Stimulated activated CD8-positive, alpha-beta memory T cell treated with anti-CD3 and anti-CD28 coated beads, Interleukin-15, amount 100 ng/mL, for 48 hours (primary cell): Measurements from ENCODE around the gene EVI5L.
A peak's percentile ranks its signal among the peaks of the same experiment; 100 is the strongest.
"Not testable (repeated sequence)": the region's sequence is repeated elsewhere in the genome, so short reads cannot be mapped to it uniquely, and the experiment has no call there.

Experiments used
- DNase-seq, 2 donors: peaks; one replicate each; pipeline ENCODE4 v3.0.0-alpha.2; 2020; ENCODE audit warnings: low read depth in 2 of 2

Gene EVI5L

DNA sequence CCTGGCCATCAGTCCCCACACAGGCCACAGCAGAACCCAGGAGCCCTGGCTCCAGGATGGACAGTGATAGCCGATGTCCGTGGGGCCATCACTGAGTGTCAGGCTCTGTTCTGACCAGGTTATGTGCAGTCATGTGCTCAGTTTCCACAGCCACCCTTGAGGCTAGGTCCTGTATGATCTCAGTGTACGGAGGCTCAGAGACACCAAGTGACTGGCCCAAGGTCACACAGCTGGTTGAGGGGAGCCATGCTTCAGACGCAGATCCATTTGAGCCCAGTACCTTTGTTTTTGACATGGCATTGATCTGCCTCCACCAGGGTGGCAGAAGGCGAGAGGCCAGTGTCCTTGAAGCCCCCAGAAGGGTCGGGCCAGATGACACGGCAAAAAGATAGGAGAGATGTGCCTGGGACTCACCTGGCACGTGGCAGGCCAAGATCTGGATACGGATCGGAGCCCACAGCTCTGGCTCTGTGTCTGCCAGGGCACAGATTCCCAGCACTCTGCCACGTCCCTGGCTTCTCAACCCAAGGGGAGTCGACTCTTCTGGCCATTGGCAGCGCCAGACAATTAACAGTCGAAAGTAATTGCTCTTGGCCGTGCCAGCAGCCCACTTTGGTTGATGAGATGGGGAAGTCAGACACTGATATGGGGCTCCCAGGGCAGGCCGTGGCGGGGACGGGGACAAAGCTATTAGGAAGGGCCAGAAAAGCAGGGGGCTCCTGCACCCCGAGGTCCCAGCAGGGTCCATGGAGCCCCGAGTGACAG, 15.6 kb downstream of the EVI5L start:
- DNase-seq, result no peak

DNA sequence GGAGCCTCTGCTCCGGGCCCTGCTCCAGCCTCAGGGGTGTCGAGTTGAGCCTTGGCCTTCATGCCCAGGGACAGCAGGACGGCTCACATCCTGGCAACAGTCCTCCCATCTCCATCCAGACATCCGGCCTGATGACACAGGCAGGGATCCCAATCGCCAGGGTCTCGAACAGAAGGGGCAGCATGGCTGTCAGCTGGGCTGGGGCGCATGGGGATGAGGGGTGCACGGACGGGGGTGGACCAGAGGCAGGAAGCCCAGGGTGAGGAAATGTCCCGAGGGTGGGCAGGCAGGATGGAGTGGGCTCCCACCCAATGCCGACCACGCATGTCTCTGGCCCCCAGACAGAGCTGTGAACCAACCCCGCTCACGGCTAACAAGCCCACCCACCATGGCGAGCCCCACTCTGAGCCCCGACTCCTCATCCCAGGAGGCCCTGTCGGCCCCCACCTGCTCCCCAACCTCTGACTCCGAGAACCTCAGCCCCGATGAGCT, 16.2 kb downstream of the EVI5L start:
- DNase-seq, result no peak

DNA sequence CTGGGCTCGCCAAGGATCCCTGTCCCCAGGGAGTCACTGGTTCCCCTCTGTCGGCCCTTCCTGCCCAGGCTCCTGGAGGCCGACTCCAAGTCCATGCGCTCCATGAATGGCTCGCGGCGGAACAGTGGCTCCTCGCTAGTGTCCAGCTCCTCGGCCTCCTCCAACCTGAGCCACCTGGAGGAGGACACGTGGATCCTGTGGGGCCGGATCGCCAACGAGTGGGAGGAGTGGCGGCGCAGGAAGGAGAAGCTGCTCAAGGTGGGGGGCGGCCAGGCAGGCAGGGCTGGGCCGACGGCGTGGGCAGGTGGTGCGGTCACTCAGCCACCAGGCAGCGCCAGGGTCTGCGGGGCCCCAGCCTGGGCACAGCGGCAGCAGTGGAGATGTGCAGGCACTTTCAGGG, 17.6 kb downstream of the EVI5L start:
- DNase-seq, result no peak

DNA sequence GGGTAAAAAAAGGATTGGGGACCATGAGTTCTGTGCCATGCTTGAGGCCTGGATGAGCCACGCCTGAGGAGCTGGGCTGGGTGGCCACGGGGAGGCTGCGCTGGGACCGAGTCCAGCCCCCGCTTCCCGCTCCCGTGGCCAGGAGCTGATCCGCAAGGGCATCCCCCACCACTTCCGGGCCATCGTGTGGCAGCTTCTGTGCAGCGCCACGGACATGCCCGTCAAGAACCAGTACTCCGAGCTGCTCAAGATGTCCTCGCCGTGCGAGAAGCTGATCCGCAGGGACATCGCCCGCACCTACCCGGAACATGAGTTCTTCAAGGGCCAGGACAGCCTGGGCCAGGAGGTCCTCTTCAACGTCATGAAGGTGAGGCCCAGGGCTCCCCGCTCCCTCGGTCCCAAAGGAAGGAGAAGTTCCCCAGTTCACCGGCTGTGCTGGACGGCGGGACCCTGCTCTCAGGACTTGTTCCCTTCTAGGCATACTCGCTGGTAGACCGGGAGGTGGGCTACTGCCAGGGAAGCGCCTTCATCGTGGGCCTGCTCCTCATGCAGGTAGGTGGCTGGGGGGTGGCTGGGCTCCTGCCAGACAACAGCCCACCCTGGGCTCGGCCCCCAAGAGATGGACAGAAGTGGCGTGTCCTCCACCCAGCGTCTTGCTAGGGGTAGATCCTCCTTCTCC, 18.9 kb downstream of the EVI5L start:
- no peak for DNase-seq

DNA sequence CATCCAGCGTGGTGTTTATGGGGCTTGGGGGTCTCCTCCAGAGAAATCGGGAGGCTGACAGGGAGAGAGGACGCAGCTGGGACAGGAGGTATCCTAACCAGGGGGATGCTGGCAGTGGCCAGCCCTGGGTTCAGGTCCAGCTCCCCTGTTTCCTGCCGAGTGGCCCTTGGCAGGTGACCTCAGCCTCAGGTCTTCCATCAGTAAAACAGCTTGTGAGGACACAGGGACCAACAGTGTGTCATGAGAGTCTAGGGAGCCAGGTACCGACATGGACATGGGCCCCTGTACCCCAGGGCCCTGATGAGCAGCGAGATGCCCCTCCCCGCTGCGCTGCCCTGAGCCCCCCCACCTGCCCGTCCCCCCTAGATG, 19.6 kb downstream of the EVI5L start:
- no peak for DNase-seq

DNA sequence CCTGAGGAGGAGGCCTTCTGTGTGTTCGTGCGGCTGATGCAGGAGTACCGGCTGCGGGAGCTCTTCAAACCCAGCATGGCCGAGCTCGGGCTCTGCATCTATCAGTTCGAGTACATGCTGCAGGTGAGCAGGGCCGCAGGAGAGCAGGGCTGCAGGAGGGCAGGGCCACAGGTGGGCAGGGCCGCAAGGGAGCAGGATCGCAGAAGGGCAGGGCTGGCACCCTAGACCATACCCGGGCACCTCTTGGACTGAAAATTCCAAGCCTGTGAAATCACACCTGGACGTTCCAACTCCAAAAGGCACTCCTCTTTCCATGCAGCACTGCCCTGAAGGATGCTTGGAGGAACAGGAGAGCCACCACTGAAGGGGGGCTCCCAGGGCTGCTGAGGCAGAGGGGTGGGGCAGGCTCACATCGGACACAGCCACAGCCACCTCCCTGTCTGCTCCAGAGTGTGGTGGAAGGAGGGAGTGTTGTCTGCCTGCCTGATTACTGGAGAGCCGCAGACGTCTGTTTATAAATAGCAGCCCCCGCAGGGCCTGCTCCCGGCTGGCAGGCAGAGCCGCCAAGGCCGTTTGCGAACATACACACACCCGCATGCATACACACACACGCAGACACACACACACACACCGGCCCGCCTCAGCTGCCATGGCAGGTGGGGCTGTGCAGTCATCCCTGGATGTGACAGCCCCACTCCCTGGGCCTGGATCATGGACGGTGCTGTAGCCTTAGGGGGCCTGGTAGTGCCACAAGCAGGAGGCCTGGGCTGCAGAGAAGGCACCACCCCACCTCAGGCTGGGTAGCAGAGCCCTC, 20.2 kb downstream of the EVI5L start:
- DNase-seq, result no peak

DNA sequence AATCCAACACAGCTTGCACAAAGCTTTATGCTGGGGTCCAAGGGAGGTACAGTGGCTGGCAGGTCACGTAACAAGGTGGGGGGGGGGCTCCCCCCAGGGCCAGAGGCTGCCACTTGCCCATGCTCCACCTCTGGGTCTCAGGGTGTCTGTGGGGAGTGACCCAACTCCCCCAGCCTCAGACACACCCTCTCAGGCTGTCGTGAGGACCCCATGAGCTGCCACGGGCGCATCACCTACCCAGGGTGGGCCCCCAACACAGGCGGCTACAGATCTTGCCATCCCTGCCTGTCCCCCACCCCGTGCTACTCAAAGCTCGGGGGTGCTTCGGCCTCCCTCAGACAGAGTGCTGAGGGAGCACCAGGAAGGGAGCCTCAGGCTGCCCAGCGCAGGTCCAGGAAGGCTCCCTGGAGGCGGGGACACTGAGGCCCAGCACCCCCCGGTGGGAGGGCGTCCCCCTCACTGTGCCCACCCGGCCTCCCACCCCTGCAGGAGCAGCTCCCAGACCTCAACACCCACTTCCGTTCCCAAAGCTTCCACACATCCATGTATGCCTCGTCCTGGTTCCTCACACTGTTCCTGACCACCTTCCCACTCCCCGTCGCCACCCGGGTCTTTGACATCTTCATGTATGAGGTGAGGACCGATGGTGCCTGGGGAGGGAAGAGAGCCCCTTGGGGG, 21.1 kb downstream of the EVI5L start:
- DNase-seq, result no peak

DNA sequence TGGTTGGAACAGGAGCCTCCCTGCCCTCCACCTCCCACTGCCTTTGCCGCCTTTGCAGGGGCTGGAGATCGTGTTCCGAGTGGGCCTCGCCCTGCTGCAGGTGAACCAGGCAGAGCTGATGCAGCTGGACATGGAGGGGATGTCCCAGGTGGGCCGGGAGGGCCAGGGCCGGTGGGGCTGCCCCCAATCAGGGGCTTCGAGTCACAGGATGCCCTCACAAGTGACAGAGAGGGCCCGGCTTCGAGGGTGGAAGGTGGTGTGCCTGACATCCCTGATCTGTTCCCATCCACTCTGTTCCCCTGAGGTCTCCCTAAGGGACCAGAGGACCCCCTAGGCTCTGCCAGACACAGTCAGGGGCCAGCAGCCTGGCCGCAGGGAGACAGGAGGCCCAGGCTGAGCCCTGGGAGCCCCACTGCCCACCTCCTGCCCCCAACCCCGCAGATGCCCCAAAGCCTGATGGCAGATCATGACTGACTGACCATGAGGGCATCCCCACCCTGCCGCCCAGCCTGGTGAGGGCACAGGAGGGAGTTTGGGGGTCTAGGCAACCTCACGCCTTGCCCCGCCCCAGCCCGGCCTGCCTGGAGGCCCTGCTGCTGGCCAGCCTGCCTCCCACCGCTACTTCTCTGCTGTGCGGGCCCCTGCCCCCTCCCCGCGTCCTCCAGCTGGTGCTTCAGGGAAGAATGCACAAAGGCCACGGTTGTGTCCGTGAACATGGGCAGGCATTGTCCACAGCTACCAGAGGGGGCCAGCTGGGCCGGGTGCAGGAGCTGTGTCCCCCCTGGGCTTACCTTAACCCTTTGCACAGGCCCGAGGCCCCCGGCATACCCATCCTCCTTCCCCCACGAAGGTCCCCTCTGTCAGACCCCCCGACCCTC, 21.8 kb downstream of the EVI5L start:
- DNase-seq, result no peak

DNA sequence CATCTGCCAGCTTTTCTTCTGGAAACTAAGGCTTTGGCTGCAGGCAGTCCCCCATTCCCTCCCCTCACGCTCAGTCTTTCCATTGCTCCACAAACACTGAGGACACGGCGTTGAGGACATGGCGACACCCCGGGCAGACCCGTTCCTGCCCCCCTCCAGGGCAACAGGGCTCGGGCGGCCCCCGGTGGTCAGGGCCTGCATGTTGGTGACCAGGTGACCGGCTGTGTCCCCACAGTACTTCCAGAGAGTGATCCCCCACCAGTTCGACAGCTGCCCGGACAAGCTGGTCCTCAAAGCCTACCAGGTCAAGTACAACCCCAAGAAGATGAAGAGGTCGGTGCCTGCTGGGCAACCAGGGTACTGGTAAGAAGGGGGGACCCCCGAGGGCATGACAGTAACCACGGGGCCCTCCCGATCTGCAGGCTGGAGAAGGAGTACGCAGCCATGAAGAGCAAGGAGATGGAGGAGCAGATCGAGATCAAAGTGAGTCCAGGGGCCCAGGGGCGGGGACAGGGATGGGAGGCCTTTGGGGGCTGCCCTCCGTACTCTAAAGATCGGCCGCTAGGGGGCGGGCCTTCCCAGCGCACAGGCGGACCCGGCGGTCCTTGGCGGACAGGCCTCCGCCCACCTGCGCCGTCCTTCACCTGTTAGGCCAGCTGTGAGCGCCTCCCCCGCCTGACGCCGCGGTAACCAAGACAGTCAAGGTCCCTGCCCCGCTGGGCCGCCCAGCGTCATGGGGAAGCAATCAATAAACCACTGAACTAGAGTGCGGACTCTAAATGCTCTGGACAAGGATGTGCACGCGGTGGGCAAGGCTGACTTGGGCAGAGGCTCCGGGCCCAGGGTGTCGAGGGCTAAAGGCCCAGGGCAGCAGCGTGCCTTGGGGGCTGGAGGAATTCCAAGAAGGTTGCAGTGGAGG, 23.1 kb downstream of the EVI5L start:
- DNase-seq, result peak; percentile 54 to 67

DNA sequence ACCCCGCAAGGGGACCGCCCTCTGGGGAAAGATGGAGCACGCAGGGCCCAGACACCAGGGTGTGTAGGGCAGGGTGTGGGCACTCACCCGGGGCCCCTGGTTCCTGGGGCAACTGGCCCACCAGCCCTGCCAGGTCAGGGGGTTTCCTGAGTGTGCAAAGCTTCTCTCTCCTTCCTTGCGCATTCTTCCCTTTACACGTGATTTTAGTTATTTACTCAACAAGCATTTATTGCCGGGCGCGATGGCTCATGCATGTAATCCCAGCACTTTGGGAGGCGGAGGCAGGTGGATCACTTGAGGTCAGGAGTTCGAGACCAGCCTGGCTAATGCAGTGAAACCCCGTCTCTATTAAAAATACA, 23.7 kb downstream of the EVI5L start:
- DNase-seq, result no peak

DNA sequence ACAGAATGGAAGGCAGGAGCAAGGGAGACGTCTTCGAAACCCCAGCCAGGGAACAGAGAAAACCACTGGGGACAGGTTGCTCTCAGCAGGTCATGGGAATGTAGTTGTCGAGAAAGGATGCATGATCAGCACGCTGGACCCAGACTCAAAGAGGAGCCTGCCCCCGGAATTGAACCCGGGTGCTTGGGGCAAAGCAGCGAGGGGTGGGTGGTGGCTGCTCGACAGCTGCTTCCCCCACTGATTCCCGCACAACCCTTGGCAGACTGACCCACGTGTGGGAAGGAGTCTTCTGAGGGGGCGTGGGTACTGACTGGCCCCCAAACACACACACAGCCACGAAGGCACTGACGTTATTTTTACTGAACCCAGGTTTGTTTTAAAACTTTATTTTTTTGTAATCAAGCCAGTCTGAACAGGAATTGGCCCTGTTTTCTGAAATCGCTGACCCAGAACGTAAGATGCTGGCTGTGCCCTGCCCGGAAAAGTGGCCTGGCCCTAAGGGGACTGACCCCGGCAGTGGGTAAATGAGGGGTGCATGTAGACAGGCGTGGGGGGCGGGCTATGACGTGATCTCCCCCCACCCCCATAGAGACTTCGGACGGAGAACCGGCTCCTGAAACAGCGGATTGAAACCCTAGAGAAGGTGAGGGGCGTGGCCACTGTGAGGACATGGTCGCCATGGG, 25.5 kb downstream of the EVI5L start:
- no peak for DNase-seq

DNA sequence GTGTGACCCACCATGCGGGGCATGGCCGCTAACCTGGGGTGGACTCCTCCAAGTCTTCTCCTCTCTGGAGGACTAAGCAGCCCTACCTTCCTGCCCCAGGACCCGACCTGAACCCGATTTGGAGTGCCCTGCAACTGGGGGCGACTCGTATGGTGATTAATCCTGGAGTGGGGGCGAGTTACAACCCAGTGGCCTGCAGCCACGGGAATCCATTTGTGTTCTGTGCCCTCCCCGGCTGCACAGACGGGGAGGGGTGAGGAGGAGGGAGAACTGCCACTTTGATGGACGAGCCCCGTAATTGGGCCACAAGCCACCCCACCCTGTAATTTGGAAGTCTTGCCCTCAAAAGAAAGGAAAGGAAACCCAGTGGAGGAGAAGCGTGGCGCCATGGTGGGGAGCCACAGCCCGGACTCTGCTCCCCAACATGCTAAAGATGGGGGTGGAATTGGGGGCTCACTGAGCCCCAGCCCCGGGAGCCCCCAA, 26.1 kb downstream of the EVI5L start:
- no peak for DNase-seq

DNA sequence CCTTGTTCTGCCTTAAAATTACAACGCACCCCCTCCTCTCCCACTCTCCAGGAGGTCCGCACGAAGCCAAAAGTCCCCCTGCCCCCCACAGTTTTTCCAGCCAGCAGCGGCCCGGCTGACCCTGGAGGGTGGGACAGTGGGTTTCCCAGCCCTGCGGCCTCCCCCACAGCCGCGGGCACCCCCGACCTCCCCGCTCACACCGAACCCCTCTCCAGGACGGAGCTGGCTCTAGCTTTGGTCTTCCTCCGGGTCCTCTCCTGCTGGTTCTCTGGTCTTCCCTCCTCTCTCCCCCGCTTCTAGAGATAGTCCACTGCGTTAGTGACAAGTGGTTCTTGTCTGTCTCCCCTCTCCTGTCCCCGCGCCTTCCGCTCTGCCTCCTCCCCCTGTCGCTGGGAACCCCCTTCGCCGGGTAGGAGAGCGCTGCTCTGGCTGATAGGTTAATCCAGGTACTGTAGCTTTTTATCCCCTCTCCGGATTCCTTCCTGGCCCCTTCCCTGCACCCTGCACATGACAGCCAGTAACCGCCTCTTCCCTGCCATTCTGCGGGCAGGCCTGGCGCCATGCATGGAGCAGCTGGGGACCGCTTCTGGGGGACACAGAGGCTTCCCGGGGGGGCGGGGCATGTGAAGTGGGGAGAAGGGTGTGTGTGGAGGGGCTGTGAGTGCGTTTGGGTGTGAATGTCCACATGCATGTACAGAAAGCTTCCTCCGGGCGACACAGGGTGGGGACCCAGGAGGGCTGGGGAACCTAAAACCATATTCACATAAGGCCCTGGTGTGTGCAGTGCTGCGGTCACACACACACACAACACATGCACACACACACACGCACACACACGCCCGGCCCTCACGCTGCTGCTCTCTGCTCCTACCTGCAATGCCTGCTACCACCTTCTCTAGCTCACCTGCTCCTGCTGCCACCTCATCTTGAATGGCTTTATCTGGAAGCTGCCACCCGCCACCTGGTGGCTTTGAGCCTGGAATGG, 27.0 kb downstream of the EVI5L start:
- DNase-seq, result no peak

DNA sequence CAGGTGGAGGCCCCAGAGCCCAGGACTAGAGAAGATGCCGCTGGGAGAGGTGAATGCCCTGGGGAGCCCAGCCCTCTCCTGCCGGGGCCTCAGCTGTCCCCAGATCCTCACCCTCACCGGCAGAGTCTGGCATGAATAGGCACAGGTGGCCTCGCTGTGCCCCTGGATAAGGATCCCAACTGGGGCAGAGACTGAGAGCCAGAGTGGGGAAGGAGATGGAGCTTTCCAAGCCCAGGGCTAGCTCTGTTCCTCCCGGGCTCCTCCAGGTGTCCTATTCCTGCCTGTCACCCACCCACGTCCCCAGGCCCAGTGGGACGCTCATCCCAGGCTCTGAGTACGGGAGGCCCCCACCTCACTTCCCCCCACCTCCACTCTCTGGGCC, 27.7 kb downstream of the EVI5L start:
- DNase-seq, result no peak

DNA sequence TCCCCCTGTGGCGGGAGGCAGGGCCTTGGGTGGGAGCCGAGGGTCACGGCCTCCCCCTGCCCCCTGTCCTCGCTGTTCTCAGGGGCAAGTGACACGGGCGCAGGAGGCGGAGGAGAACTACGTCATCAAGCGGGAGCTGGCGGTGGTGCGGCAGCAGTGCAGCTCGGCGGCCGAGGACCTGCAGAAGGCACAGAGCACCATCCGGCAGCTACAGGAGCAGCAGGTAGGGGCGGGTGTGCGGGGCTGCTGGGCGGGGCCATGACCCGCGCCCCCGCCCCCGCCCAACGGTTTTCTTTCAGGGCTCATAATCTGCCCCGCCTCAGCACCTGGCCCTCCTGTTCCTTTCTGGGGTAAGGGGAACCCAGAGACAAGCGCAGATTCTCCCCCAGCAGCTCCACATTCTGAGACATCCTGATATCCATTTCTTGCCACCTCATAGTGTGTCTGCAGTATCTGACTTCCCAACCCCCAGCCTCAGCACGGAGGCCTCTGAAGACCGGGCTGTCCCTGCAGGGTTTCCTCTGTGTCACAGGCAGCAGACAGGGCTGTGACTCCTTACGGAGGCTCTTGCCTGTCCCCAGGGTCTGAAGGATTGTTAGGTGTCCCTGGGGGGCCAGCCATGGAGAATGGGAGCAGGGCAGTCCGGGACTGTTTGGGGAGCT, 28.2 kb downstream of the EVI5L start:
- DNase-seq, result no peak

DNA sequence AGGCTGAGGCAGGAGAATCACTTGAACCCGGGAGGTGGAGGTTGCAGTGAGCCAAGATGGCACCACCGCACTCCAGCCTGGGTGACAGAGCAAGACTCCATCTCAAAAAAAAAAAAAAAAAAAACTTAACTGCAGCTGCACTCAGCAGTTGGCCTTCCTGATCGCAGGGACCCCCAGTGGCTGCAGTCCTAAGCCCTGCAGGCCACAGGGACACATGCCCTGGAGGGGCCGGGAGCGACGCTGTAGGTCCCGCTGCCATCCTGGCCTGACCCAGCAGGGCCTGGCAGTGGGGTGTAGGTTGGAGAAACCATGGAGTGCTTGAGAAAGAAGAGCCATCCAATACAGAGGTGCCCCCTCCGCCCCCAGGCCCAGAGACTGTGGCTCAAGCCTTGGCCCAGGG, 29.1 kb downstream of the EVI5L start:
- DNase-seq, result not testable (repeated sequence)
